ENCODE measurements around the gene MSLN.

MSLN gene

DNA sequence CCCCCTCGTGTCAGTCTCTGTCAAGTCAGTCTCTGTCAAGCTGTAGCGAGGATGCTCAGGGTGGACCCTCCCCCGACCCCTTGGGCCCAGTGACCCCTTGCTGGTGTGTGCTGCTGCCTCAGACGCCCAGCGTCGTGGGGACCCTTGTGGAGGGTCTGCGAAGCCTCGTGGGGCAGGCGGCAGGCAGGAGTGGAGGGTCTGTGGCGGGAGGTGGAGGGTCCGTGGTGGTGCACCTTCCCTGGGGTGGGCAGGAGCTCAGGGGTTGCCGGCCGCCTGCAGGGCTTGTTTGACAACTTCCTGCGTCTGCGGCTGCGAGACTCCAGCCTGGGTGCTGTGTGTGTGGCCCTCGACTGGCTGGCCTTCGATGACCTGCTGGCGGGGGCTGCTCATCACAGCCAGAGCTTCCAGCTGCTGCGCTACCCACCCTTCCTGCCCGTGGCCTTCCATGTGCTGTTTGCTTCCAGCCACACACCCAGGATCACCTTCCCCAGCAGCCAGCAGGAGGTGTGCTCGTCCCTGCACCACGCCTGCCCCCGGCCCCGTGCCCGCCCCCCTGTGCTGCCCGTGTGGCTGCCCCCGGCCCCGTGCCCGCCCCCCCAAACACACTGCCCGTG, 34.4 kb downstream of the MSLN start:
- DNase-seq, result no peak

DNA sequence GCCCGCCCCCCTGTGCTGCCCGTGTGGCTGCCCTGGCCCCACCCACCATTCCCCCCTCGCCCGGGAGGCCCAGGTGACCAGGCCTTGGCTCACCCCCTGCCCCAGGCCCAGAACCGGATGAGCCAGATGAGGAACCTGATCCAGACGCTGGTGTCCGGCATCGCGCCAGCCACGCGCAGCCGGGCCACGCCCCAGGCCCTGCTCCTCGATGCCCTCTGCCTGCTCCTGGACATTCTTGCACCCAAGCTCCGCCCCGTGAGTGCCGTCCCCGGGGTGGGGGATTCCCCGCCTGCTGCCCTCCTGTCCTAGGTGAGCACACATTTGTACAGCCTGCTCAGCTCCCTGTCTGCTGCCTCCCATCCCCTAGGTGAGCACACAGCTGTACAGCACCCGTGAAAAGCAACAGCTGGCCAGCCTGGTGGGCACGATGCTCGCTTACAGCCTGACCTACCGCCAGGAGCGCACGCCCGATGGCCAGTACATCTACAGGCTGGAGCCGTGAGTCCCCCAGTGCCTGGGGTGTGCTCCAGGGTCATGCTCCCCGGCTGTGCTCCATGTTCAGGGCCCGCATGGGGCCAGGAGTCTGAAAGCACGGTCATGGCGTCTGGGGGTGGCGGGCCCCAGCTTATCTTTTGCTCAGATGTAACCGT, 35.2 kb downstream of the MSLN start:
- DNase-seq, result no peak

GRCh38 chr16:796296-797119, 36.0 kb downstream of the MSLN start:
- DNase-seq, result no peak

DNA sequence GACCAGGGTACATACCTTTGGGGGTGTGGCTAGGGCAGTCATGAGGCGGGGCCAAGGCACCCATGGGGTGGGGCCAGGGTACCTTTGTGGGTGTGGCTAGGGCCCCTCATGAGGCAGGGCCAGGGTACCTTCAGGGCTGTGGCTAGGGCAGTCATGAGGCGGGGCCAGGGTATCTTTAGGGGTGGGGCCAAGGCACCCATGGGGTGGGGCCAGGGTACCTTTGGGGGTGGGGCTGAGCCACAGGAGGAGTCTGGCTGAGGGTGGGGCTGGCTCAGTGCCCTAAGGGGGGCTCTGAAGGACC, 36.5 kb downstream of the MSLN start:
- no peak for DNase-seq

- DNase-seq, result no peak
Measured at GRCh38 chr16:797686-798085, 37.2 kb downstream of the MSLN start.

GRCh38 chr16:798666-799065, 38.1 kb downstream of the MSLN start:
- DNase-seq, result no peak

DNA sequence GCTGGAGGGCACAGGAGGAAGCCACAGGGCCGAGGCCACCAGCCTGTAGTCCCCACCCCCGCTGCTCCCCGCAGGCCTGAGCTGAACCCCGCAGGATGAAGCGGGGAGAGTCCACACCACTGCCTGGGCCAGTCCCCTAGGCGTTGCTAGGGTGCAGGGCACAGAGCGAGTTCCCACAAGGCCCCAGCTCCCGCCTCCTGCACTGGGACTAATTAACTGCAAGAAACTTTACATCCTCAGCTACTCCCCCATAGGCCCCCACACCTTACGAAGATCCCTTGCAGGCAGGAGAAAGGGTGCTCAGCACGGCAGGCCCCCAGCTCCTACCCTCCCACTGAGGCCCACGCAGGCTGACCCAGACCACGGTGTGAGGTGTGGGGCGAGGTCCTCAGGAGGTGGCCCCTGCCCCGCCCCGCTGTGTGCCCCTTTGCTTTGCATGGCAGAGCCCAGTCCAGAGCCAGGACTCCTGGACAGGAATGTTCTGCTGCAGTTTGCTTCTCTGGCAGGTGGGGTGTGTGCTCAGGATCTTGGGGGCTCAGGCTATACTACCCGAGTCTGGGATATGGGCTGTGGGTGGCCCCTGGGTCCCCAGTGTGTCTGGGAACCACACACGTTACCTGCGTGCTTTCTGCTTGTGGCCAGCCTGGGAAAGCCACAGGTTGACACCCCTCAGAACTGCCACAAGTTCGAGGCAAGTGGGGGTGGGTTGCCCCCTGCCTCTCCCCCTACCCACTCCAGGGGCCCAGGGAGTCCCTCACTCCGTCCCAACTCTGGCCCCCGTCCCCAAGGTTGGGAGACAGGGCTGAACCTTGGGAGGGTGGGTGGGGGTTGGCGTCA, 38.8 kb downstream of the MSLN start:
- no peak for DNase-seq

GRCh38 chr16:799948-800833, 39.7 kb downstream of the MSLN start, which contains the start of gene GNG13:
Gene GNG13, minus strand, starts transcription at chr16:800734. Its CDS starts 1,657 bp downstream, at chr16:799077.
- DNase-seq, result no peak

GRCh38 chr16:800834-801511, 40.4 kb downstream of the MSLN start:
- no peak for DNase-seq

- no peak for DNase-seq
Measured at GRCh38 chr16:801584-802363, 41.2 kb downstream of the MSLN start.

DNA sequence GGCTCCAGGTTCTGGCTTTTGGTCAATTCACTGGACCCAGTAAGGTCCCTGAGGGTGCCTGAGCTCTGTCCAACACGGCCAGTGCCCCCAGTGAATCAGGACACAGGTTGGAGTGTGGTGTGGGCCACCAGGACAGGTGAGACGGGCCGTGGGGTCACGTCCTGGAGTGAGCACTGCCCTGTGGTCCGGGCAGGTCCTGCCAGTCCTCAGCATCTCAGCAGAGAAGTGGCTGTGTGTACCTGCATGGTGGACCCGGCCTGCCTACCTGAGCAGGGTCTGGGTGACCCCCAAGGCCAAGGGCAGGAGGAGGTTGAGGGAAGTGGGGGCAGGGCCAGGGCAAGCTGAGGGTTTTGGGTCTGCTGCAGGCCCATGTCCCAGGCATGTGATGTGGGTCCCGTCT, 41.9 kb downstream of the MSLN start:
- DNase-seq, result no peak

- no peak for DNase-seq
Measured at GRCh38 chr16:802914-803753, 42.6 kb downstream of the MSLN start.

- DNase-seq, result no peak
Measured at GRCh38 chr16:803754-804080, 43.2 kb downstream of the MSLN start.

GRCh38 chr16:804193-805048, 43.9 kb downstream of the MSLN start:
- DNase-seq, result no peak

GRCh38 chr16:805474-805873, 44.9 kb downstream of the MSLN start:
- no peak for DNase-seq

DNA sequence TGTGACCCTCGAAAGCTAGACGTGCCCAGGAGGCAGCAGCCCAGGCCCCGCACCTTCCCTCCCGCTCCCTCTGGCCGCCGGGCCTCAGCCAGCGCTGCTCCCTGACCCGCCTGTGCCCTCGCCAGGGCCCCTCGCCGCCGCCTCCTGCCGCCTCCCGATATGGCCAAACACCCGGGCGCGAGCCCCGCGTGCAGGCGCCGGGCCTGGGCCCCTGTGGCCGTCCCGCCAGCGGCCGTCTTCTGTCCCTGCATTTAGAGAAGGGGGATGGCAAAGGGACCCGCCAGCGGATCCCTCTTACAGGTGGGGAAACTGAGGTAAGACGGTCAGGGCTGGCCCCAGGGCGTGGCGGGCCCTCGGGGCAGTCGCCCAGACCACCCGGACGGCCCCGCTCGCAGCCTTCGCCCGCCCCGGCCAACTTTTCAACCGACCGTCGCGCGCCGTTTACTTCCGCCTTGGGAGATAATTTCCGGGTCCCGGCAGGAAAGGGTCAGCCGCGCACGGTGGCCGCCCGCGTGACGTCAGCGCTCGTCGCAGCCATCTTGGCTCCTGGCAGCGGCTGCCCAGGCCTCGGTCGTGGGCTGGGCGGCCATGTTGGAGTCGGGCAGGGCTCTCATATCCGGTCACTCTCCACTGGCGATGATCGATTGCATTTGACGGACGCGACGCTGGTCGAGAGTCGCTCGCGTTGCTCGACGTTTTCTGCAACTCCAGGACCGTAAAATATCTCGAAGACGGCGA, 47.0 kb downstream of the MSLN start:
- peak; percentile 75 for DNase-seq

DNA sequence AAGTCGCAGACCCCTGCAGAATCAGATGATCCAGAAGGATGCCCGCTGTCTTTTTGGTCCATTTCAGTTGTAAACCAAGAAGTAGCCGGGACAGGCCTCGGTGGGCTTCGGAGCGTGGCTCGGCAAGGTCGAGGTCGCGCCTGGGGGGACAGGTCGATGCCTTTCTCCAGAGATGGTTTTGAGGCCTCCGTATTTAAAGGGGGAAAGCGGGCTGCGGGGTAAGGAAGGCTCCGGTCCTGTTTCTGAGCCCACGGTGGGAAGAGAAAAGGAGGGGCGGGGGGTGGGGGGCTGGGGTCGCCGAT, 47.5 kb downstream of the MSLN start:
- no peak for DNase-seq

GRCh38 chr16:813204-813915, 52.8 kb downstream of the MSLN start:
- DNase-seq, result no peak
